HG02973 (cell line): ENCODE results near the gene CORO2A.

Experiments used
- ATAC-seq: cut with Tn5 transposase; IDR thresholded peaks from one replicate; pipeline ENCODE4 v1.9.1; 2021; ENCODE audit warnings: moderate library complexity; ENCODE audit not compliant: unreplicated experiment

CORO2A gene

GRCh38 chr9:98219794-98220370, 27.4 kb upstream of the CORO2A start:
- no peak for ATAC-seq

DNA sequence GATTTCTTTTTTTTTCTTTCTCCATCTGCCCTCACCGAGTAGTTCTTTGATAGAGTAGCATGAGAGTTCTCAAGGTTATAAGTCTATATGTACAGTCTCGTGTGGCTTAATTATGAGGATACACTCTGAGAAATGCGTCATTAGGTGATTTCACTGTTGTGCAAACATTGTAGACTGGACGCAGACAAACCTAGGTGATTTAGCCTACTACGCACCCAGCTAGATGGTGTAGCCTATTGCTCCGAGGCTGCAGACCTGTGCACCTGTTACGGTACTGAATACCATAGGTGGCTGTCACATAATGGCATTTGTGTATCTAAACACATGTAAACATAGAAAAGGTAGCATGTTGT, 26.9 kb upstream of the CORO2A start:
- ATAC-seq, result no peak

DNA sequence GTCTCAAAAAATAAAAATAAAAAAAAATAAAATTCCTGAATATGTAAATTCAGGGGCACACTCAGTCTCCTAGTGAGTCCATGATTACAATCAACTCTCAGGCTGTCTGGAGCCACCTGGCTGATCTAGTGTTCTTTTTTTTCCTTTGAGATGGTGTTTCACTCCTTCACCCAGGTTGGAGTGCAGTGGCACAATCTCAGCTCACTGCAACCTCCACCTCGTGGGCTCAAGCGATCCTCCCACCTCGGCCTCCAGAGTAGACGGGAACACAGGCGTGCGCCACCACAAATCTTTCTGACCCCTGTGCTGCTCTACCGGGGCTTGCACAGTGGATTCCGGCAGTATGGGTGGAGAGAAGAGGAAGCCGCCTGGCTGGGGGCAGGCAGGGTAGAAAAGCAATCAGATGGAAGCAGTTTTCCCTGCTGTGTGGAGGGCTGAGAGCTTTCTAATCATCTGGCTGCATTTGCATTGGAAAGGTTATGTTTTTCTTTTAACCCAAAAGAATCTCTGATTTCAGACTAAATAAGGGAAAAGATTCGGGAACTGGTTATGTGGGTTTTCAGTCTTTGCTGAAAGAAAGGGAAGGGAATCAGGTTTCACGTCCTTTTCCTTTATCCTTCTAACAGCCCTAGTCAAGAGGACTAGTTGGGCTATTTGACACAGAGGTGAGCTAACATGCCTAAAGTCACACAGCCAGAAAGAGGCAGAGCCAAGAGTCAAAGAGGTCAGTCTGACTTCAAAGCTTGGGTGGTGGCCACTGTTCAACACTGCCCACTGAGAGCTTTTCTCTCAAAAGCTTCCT, 26.3 kb upstream of the CORO2A start:
- ATAC-seq, result no peak

- no peak for ATAC-seq
Observed at GRCh38 chr9:98217255-98217654, 24.8 kb upstream of the CORO2A start.

DNA sequence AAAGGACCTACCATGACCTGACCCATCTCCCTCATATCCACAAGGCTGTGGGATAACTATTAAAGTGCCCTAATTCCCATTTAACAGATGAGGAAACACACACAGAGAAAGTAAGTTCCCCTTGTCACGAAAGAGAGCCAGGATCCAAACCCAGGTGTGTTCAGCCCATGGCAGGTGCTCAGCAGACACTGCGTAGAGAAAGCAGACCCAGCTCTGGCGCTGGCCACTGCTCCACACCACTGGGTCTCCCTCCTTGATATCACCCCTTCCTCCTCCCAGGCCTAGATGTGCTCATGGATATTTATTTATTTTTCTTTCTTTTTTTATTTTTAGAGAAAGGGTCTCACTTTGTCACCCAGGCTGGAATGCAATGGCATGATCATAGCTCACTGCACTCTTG, 24.0 kb upstream of the CORO2A start:
- no peak for ATAC-seq

DNA sequence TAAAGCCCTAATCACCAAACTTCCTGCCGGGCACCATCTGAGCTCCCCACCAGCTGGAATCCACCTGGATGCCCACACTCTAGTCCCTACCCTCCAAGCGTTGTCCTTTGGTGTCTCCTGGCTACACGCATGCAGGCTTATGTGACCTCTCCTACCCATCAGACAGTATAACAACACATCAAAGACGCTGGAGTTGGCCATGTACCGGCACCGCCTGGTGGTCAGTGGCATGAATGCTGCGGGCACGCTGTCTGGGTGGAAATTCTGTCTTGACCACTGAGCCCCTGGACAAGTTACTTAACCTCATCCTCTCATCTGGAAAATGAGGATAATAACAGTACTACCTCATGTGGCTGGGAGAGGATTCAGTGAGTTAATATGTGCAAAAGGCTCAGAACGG, 23.4 kb upstream of the CORO2A start:
- ATAC-seq, result no peak

DNA sequence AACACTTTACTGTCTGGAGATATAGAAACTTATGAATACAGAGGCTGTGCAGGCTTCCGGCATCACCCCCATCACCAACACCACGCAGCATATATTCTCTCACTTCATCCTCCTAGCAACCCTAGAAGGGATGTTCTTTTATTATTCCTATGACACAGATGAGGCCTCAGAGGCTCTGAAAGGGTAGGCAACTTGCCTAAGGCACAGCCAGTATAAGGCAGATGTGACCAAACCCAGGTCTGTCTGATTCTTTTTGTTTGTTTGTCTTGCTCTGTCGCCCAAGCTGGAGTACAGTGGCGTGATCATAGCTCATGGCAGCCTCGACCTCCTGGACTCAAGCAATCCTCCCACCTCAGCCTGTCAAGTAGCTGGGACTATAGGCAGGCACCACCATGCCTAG, 22.8 kb upstream of the CORO2A start:
- no peak for ATAC-seq

- no peak for ATAC-seq
Observed at GRCh38 chr9:98214811-98215210, 22.4 kb upstream of the CORO2A start.

- ATAC-seq, result no peak
Observed at GRCh38 chr9:98211260-98211659, 18.8 kb upstream of the CORO2A start.

GRCh38 chr9:98210435-98210834, 18.0 kb upstream of the CORO2A start:
- no peak for ATAC-seq

GRCh38 chr9:98209530-98209929, 17.1 kb upstream of the CORO2A start:
- no peak for ATAC-seq

GRCh38 chr9:98208635-98209034, 16.2 kb upstream of the CORO2A start:
- no peak for ATAC-seq

DNA sequence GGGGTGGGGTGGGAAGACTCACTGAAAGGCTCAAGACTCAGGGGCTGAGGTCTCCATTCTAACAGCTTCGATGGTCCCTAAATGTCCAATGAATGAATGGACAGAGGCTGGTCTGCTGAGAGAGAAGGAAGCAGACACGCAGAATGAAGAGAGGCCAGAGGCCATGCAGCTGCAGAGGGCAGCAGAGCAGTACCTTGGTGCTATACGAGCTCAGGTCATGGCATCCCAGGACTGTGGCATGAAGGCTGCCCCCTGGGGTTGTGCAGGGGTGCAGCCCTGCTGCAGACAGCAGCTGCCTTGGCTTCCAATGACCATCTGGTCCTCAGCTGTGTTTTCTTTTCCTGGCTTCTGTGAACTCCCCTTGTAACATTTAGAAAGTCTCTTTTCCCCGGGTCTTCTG, 15.2 kb upstream of the CORO2A start:
- ATAC-seq, result no peak

DNA sequence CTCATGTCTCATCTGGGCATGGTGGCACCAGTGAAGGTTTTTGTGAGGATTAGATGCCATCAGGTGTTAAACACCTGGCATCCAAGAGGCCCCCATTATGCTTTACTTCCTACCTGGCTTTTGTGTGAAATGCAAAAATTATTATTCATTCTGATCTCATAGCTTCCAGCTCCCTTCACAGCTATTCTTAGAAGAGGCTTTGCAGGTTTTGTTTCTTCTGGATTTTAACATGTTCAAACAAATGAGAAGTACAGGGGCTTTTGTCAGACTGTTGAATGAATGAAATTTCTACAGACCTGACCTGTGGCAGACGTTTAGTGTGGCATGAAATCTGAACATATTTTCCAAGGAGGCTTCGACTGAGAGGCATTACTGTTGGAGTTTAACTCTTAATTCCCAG, 14.3 kb upstream of the CORO2A start:
- ATAC-seq, result no peak

DNA sequence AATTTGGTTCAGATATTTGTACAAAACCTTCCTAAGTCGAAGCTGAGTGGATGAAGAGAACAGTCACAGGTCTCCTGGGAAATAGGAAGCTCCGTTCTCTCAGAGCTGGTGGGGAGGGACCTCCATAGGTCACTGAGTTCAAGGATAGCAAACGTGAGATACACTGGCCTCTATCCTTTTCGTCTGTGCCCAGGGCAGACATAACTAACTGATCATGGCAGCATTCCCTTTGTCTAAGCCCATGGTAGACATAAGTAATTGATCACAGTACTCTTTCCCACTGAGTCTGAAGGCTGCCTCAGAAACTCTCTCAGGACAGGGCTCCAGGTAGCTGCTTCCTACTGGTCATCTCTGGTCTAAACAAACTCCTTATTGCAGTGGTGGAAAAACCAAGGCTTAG, 12.3 kb upstream of the CORO2A start:
- ATAC-seq, result no peak

- ATAC-seq, result no peak
Observed at GRCh38 chr9:98203153-98203552, 10.7 kb upstream of the CORO2A start.

DNA sequence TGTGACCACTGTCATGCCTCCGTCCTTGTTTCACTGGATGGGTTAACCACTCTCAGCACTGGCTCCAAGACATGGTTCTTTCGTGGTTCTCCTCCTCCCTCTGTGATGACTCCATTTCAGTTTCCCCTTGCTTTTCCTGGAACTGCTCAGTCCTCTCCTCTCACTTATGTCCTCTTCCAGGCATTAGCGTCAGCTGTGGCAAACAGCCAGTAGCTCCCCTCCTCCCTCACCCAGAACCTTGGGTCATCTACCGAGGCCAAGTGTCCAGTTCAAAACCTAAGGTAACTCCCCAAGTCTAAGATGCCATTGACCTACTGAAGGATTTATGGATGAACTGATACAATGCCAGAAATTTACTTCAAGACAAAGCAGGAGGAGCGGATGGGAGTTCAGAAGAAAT, 9.8 kb upstream of the CORO2A start:
- ATAC-seq, result no peak

DNA sequence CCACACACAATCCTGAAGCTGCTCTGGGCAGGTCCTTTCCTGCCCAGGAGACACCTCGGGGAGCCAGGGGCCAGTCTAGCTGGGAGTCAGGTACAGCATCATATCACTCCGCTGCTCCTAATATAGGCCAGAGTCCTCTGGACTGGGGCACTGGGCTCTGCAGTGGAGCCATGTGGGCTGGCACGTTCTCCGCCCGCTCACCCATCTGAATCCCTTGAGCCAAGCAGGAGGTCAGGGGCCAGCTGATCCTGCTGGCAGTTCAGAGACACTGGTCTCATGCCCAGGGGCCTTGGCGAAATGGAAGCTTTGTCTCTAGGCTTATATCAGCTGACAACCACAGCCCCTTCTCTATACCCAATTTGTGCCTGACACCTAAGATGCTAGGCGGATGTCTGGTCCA, 9.3 kb upstream of the CORO2A start:
- no peak for ATAC-seq

DNA sequence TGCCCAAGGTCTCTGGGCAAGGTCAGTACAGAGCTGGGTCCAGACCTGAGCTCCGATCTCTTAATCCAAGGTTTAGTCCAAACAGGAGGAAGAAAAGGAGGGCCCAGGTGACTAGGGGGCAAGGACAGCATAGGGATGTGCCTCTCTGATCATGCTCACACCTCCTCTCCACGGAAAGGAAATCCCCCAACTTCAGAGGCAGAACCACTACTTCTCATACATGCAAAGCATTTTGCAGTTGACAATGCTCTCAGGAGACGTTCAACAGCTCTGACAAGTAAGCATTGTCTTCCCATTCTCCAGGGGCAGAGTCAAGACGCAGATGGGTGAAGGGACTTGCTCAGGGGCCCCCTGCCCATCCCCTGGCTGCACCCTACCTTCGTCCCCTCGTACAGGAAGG, 8.7 kb upstream of the CORO2A start:
- ATAC-seq, result no peak

- no peak for ATAC-seq
Observed at GRCh38 chr9:98199388-98200033, 7.1 kb upstream of the CORO2A start.

- no peak for ATAC-seq
Observed at GRCh38 chr9:98195671-98196070, 3.2 kb upstream of the CORO2A start.

DNA sequence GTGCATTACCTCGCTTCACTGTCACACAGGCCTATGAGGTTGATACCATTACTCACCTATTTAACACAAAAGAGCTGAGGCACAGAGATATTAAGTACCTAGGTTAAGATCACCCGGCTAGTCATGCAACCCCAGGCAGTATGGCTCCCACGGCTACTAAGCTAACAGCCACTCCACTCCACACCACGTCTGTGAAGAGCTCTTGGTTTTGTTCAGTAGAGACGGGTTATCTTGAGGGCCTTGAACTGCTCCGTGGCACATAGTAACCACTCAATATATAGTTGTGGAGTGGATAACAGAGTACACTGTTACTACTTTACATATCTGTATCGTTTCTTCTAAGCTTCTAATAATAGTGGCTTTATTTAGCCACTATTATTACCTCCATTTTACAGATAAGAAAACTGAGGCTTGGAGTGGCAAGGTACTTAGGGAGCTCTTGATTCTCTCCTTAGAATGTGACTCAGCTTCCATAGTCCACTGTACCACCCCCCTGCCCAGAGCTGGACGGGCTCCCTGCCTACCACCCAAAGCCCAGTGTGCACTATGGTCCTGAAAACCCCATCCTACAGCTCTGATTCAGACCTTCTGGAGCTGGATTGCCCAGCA, 1.0 kb upstream of the CORO2A start:
- no peak for ATAC-seq
